Stimulated activated CD4-positive, alpha-beta T cell treated with anti-CD3 and anti-CD28 coated beads, Interleukin-1b, Interleukin-23, amount 100 ng/mL, for 48 hours (primary cell): Measurements from ENCODE around the gene COL4A5.

Source experiments
- DNase-seq: peaks from one replicate; pipeline ENCODE4 v3.0.0-alpha.2; 2020

The COL4A5 gene

GRCh38 chrX:108642273-108642628 lies 202.6 kb downstream of the COL4A5 start:
- DNase-seq = no peak

GRCh38 chrX:108664701-108665100 lies 225.1 kb downstream of the COL4A5 start:
- DNase-seq = no peak

GRCh38 chrX:108666101-108666500 lies 226.5 kb downstream of the COL4A5 start:
- DNase-seq = no peak

- DNase-seq = no peak
Observed at GRCh38 chrX:108671526-108671925, 231.9 kb downstream of the COL4A5 start.

GRCh38 chrX:108696690-108697089 lies 257.1 kb downstream of the COL4A5 start:
- DNase-seq = no peak

- no peak for DNase-seq
Observed at GRCh38 chrX:108699368-108699767, 259.7 kb downstream of the COL4A5 start.

GRCh38 chrX:108701633-108702032 lies 262.0 kb downstream of the COL4A5 start:
- DNase-seq = no peak

GRCh38 chrX:108702530-108702929 lies 262.9 kb downstream of the COL4A5 start:
- no peak for DNase-seq

- DNase-seq = no peak
Observed at GRCh38 chrX:108704839-108705238, 265.2 kb downstream of the COL4A5 start.

- DNase-seq = no peak
Observed at GRCh38 chrX:108712886-108713285, 273.2 kb downstream of the COL4A5 start.

- no peak for DNase-seq
Observed at GRCh38 chrX:108722561-108722960, 282.9 kb downstream of the COL4A5 start.

GRCh38 chrX:108726748-108727147 lies 287.1 kb downstream of the COL4A5 start:
- DNase-seq = no peak

- DNase-seq = no peak
Observed at GRCh38 chrX:108731153-108731552, 291.5 kb downstream of the COL4A5 start.

- DNase-seq = no peak
Observed at GRCh38 chrX:108732630-108733321, 293.1 kb downstream of the COL4A5 start.

- no peak for DNase-seq
Observed at GRCh38 chrX:108734426-108734825, 294.8 kb downstream of the COL4A5 start.

GRCh38 chrX:108735091-108735678 lies 295.5 kb downstream of the COL4A5 start:
- no peak for DNase-seq

GRCh38 chrX:108735679-108736508 lies 296.3 kb downstream of the COL4A5 start:
- no peak for DNase-seq

GRCh38 chrX:108736509-108737479 lies 297.2 kb downstream of the COL4A5 start, which contains the start of gene IRS4:
Gene IRS4, minus strand, starts transcription at chrX:108736563.
- no peak for DNase-seq

- DNase-seq = no peak
Observed at GRCh38 chrX:108737754-108738153, 298.1 kb downstream of the COL4A5 start.

- DNase-seq = no peak
Observed at GRCh38 chrX:108740299-108740774, 300.7 kb downstream of the COL4A5 start.
